Measurements from ENCODE around the gene NCAM1. TPM values are rescaled to one million over a fixed set of nuclear protein-coding genes. Genes with fewer than 3 reads are reported as not detected.

The NCAM1 gene
- polyA plus RNA-seq, 1 experiment = 0.27 TPM

- CTCF ChIA-PET = interaction anchor here (0.6 kb wide), 1 partner anchor 117 kb away, joined by 4 read pairs; no protein-coding TSS in a partner anchor
- no peak for TF ChIP-seq CTCF (IDR thresholded peaks at IDR 0.05; ENCODE audit: insufficient read depth, low read depth, low read length)
- H3K36me3 ChIP-seq (ENCODE audit: control insufficient read depth, insufficient read depth, low read length) = no peaks in the 10 kb centered on the region
- DNase-seq (ENCODE audit: low read depth) = no peak
- no peak overlapping the region for H3K4me3 ChIP-seq (ENCODE audit: low read depth, low read length)
- no peaks in the 10 kb centered on the region for H3K27me3 ChIP-seq (ENCODE audit: control insufficient read depth, insufficient read depth, low read length)
- POLR2A ChIA-PET = no interaction called here
Observed at GRCh38 chr11:113162592-113162962, 201.4 kb downstream of the NCAM1 start.

GRCh38 chr11:113163291-113164030 lies 202.2 kb downstream of the NCAM1 start:
- ChIA-PET POLR2A (no interaction called here), CTCF (no interaction called here)
- Histone ChIP-seq H3K36me3 (ENCODE audit: control insufficient read depth, insufficient read depth, low read length) (no peaks in the 10 kb centered on the region), H3K27me3 (ENCODE audit: control insufficient read depth, insufficient read depth, low read length) (no peaks in the 10 kb centered on the region), H3K4me3 (ENCODE audit: low read depth, low read length) (no peak overlapping the region)
- DNase-seq (ENCODE audit: low read depth) = no peak
- TF ChIP-seq CTCF (IDR thresholded peaks at IDR 0.05; ENCODE audit: insufficient read depth, low read depth, low read length) = no peak

GRCh38 chr11:113166280-113166679 lies 205.1 kb downstream of the NCAM1 start:
- Histone ChIP-seq H3K36me3 (ENCODE audit: control insufficient read depth, insufficient read depth, low read length) (no peaks in the 10 kb centered on the region), H3K4me3 (ENCODE audit: low read depth, low read length) (no peak overlapping the region), H3K27me3 (ENCODE audit: control insufficient read depth, insufficient read depth, low read length) (no peaks in the 10 kb centered on the region)
- TF ChIP-seq CTCF (IDR thresholded peaks at IDR 0.05; ENCODE audit: insufficient read depth, low read depth, low read length) = no peak
- CTCF ChIA-PET = no interaction called here
- no peak for DNase-seq (ENCODE audit: low read depth)
- POLR2A ChIA-PET = no interaction called here

- DNase-seq (ENCODE audit: low read depth) = no peak
- H3K27me3 ChIP-seq (ENCODE audit: control insufficient read depth, insufficient read depth, low read length) = no peaks in the 10 kb centered on the region
- H3K4me3 ChIP-seq (ENCODE audit: low read depth, low read length) = no peak overlapping the region
- ChIA-PET CTCF (interaction anchor here (1.4 kb wide), 1 partner anchor 13 kb away, joined by 3 read pairs; no protein-coding TSS in a partner anchor), POLR2A (no interaction called here)
- no peak for TF ChIP-seq CTCF (IDR thresholded peaks at IDR 0.05; ENCODE audit: insufficient read depth, low read depth, low read length)
- H3K36me3 ChIP-seq (ENCODE audit: control insufficient read depth, insufficient read depth, low read length) = no peaks in the 10 kb centered on the region
Observed at GRCh38 chr11:113167599-113167998, 206.4 kb downstream of the NCAM1 start.

GRCh38 chr11:113168354-113169342 lies 207.4 kb downstream of the NCAM1 start:
- no peaks in the 10 kb centered on the region for H3K36me3 ChIP-seq (ENCODE audit: control insufficient read depth, insufficient read depth, low read length)
- no peak overlapping the region for H3K4me3 ChIP-seq (ENCODE audit: low read depth, low read length)
- ChIA-PET POLR2A (no interaction called here), CTCF (interaction anchor here (1.4 kb wide), 1 partner anchor 12 kb away, joined by 3 read pairs; no protein-coding TSS in a partner anchor)
- TF ChIP-seq CTCF (IDR thresholded peaks at IDR 0.05; ENCODE audit: insufficient read depth, low read depth, low read length) = no peak
- H3K27me3 ChIP-seq (ENCODE audit: control insufficient read depth, insufficient read depth, low read length) = no peaks in the 10 kb centered on the region
- no peak for DNase-seq (ENCODE audit: low read depth)
